MM.1S (cell line): ENCODE results near the gene SRC.

Source experiments
- DNase-seq: peaks from one replicate; pipeline ENCODE4 v3.0.0-alpha.2; 2015
- H2AFZ ChIP-seq: fragments of 300-600 bp; sonication (generic); 2 replicates; pipeline ENCODE4 v1.6.0; 2016; ENCODE audit warnings: antibody characterized with exemption, low read length
- H3F3A ChIP-seq: fragments of 300-600 bp; sonication (generic); 2 replicates; pipeline ENCODE4 v1.6.1; 2016; ENCODE audit warnings: mild to moderate bottlenecking, antibody characterized with exemption, low read length, moderate library complexity, mixed read lengths; ENCODE audit not compliant: insufficient read depth
- H3K27ac ChIP-seq: fragments of 300-600 bp; sonication (generic); 2 replicates; pipeline ENCODE4 v1.5.1; 2016; ENCODE audit warnings: mild to moderate bottlenecking, low read length
- H3K27me3 ChIP-seq: fragments of 300-600 bp; sonication (generic); replicated peaks from 2 replicates; pipeline ENCODE4 v1.6.0; 2016; ENCODE audit warnings: low read length; ENCODE audit not compliant: insufficient read depth
- H3K36me3 ChIP-seq: fragments of 300-600 bp; sonication (generic); replicated peaks from 2 replicates; pipeline ENCODE4 v1.6.1; 2016; ENCODE audit warnings: mild to moderate bottlenecking, low read length, mixed read lengths; ENCODE audit not compliant: insufficient read depth
- H3K4me1 ChIP-seq: fragments of 300-600 bp; sonication (generic); 2 replicates; pipeline ENCODE4 v1.6.1; 2016; ENCODE audit warnings: low read length, mixed read lengths
- H3K4me2 ChIP-seq: fragments of 300-600 bp; sonication (generic); 2 replicates; pipeline ENCODE4 v1.6.0; 2016; ENCODE audit warnings: low read depth, low read length
- H3K4me3 ChIP-seq: fragments of 300-600 bp; sonication (generic); 2 replicates; pipeline ENCODE4 v1.5.1; 2016; ENCODE audit warnings: low read length, mixed read lengths
- H3K79me2 ChIP-seq: fragments of 300-600 bp; sonication (generic); 2 replicates; pipeline ENCODE4 v1.6.1; 2016; ENCODE audit warnings: mixed run types, low read length, mixed read lengths
- H3K9ac ChIP-seq: fragments of 300-600 bp; sonication (generic); 2 replicates; pipeline ENCODE4 v1.6.1; 2016; ENCODE audit warnings: low read length, mixed read lengths
- H3K9me2 ChIP-seq: fragments of 300-600 bp; sonication (generic); replicated peaks from 2 replicates; pipeline ENCODE4 v1.6.1; 2016; ENCODE audit warnings: mild to moderate bottlenecking, low read length, mixed read lengths; ENCODE audit not compliant: insufficient read depth
- H3K9me3 ChIP-seq: fragments of 300-600 bp; sonication (generic); replicated peaks from 2 replicates; pipeline ENCODE4 v1.6.1; 2016; ENCODE audit warnings: mild to moderate bottlenecking, low read length, mixed read lengths; ENCODE audit not compliant: insufficient read depth
- H4K20me1 ChIP-seq: fragments of 300-600 bp; sonication (generic); 2 replicates; pipeline ENCODE4 v1.6.1; 2016; ENCODE audit warnings: mild to moderate bottlenecking, low read length, moderate library complexity, mixed read lengths; ENCODE audit not compliant: insufficient read depth
- EZH2 ChIP-seq: fragments of 300-600 bp; sonication (generic); optimal IDR thresholded peaks from 2 replicates; pipeline ENCODE3; 2017; ENCODE audit warnings: low read depth, mild to moderate bottlenecking, antibody characterized with exemption, low read length, mixed read lengths
- EZH2phosphoT487 ChIP-seq: fragments of 300-600 bp; sonication (generic); IDR thresholded peaks from 2 replicates; pipeline ENCODE4 v1.6.1; 2018; ENCODE audit warnings: antibody characterized with exemption, low read length
- TF ChIP-seq, protein P1 (sequence below): fragments of 300-600 bp; sonication (generic); IDR thresholded peaks from 2 replicates; pipeline ENCODE4 v1.5.1; 2016; ENCODE audit warnings: antibody characterized with exemption, low read length, mixed read lengths

The SRC gene

DNA sequence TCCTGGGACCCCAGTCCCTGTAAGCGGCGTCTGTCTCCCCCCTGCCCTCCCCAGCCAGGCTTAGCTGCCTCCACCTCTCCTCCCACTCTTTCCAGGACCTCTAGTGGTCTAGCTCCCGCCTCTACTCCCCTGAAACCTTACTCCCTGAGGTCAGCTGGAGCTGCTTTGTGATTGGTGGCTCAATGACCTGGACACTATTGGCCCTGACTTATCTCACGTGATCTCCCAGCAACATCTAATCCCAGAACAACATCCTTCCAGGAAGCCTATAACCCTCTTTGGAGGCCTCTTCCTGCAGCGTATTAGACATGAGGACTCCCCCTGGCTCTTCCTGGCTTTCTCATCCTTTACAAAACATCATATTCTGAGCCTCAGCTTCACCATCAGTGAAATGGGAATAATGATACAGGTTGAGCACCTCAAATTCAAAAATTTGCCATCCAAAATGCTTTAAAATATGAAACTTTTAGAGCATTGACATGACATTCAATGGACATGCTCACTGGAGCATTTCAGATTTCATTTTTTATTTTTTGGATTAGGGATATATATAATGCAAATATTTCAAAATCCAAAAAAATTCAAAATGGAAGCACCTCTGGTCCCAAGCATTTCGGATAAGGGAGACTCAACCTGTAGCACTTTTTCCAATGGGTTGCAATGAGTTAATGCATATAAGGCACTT is 16.3 kb upstream of the SRC start:
- H3K9me2 ChIP-seq = no peaks in the 10 kb centered on the region
- H3K27ac ChIP-seq = no peak overlapping the region
- H2AFZ ChIP-seq = no peak overlapping the region
- no peaks in the 10 kb centered on the region for H3K79me2 ChIP-seq
- H4K20me1 ChIP-seq = no peaks in the 10 kb centered on the region
- no peaks in the 10 kb centered on the region for H3K4me1 ChIP-seq
- no peak for DNase-seq
- no peak overlapping the region for H3K4me3 ChIP-seq
- H3K27me3 ChIP-seq = no peaks in the 10 kb centered on the region
- no peaks in the 10 kb centered on the region for H3K36me3 ChIP-seq
- no peak overlapping the region for H3K9ac ChIP-seq
- TF ChIP-seq, protein P1, sequence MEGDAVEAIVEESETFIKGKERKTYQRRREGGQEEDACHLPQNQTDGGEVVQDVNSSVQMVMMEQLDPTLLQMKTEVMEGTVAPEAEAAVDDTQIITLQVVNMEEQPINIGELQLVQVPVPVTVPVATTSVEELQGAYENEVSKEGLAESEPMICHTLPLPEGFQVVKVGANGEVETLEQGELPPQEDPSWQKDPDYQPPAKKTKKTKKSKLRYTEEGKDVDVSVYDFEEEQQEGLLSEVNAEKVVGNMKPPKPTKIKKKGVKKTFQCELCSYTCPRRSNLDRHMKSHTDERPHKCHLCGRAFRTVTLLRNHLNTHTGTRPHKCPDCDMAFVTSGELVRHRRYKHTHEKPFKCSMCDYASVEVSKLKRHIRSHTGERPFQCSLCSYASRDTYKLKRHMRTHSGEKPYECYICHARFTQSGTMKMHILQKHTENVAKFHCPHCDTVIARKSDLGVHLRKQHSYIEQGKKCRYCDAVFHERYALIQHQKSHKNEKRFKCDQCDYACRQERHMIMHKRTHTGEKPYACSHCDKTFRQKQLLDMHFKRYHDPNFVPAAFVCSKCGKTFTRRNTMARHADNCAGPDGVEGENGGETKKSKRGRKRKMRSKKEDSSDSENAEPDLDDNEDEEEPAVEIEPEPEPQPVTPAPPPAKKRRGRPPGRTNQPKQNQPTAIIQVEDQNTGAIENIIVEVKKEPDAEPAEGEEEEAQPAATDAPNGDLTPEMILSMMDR = no peak
- TF ChIP-seq EZH2 = no peak
- TF ChIP-seq EZH2phosphoT487 = no peak
- no peaks in the 10 kb centered on the region for H3K9me3 ChIP-seq
- no peak overlapping the region for H3K4me2 ChIP-seq
- H3F3A ChIP-seq = no peaks in the 10 kb centered on the region

DNA sequence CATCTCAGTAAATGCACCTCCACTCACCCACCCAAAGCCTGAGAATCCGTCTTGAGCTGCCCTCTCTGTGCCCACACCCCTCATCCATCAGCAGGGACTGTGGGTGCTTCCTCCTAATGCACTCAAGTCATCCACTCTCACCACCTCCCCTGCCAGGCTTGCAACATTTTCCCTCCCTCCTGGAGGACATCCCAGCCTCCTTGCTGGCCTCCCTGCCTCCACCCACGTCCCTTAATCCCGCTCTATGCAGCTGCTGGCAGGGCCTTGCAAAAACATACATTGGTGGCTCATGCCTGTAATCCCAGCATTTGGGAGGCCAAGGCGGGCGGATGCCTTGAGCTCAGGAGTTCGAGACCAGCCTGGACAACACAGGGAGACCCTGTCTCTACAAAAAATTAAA is 15.6 kb upstream of the SRC start:
- no peak for DNase-seq

GRCh38 chr20:37331060-37331857 is 14.7 kb upstream of the SRC start:
- H3K4me2 ChIP-seq = no peak overlapping the region
- no peaks in the 10 kb centered on the region for H3K9me2 ChIP-seq
- H3K27ac ChIP-seq = no peak overlapping the region
- H3K9me3 ChIP-seq = no peaks in the 10 kb centered on the region
- no peak overlapping the region for H3K9ac ChIP-seq
- no peaks in the 10 kb centered on the region for H3F3A ChIP-seq
- H3K27me3 ChIP-seq = no peaks in the 10 kb centered on the region
- peaks cover 8% of the 10 kb centered on the region for H3K4me1 ChIP-seq
- no peak overlapping the region for H3K4me3 ChIP-seq
- no peaks in the 10 kb centered on the region for H4K20me1 ChIP-seq
- TF ChIP-seq EZH2 = no peak
- no peak for TF ChIP-seq EZH2phosphoT487
- TF ChIP-seq, protein P1 = no peak
- no peak for DNase-seq
- no peak overlapping the region for H2AFZ ChIP-seq
- H3K79me2 ChIP-seq = no peaks in the 10 kb centered on the region
- no peaks in the 10 kb centered on the region for H3K36me3 ChIP-seq

More for the DNA sequence above, 15.6 kb upstream of the SRC start:
- Histone ChIP-seq H2AFZ (no peak overlapping the region), H3K9ac (no peak overlapping the region), H3K4me2 (no peak overlapping the region), H3K36me3 (no peaks in the 10 kb centered on the region), H3K9me3 (no peaks in the 10 kb centered on the region), H3K79me2 (no peaks in the 10 kb centered on the region), H3K4me3 (no peak overlapping the region), H3K27me3 (no peaks in the 10 kb centered on the region), H3F3A (no peaks in the 10 kb centered on the region), H4K20me1 (no peaks in the 10 kb centered on the region), H3K27ac (no peak overlapping the region), H3K9me2 (no peaks in the 10 kb centered on the region), H3K4me1 (no peaks in the 10 kb centered on the region)
- no peak for TF ChIP-seq EZH2
- TF ChIP-seq EZH2phosphoT487 = no peak
- TF ChIP-seq, protein P1 = no peak
